BLaER1 (cell line): ENCODE data around the gene COPA.
A peak's percentile ranks its signal among the peaks of the same experiment; 100 is the strongest.

Experiments
- H3K27ac ChIP-seq: shearing (Covaris generic); formaldehyde crosslinking; 2 replicates; pipeline ENCODE4 v1.8.1; 2022
- H3K27me3 ChIP-seq: shearing (Covaris generic); formaldehyde crosslinking; 2 replicates; pipeline ENCODE4 v1.8.1; 2022
- H3K36me3 ChIP-seq: shearing (Covaris generic); formaldehyde crosslinking; 2 replicates; pipeline ENCODE4 v1.8.1; 2022
- H3K4me1 ChIP-seq: shearing (Covaris generic); formaldehyde crosslinking; 2 replicates; pipeline ENCODE4 v1.8.1; 2022
- H3K4me2 ChIP-seq: shearing (Covaris generic); formaldehyde crosslinking; 2 replicates; pipeline ENCODE4 v1.8.1; 2022
- H3K4me3 ChIP-seq: shearing (Covaris generic); formaldehyde crosslinking; 2 replicates; pipeline ENCODE4 v1.8.1; 2022
- H3K9ac ChIP-seq: shearing (Covaris generic); formaldehyde crosslinking; 2 replicates; pipeline ENCODE4 v1.8.1; 2022
- H3K9me3 ChIP-seq: shearing (Covaris generic); formaldehyde crosslinking; 2 replicates; pipeline ENCODE4 v1.8.1; 2022
- H4K20me1 ChIP-seq: shearing (Covaris generic); formaldehyde crosslinking; 2 replicates; pipeline ENCODE4 v1.8.1; 2022
- Cebpa-rat ChIP-seq: shearing (Covaris generic); IDR thresholded peaks from 2 replicates; pipeline ENCODE4 v1.8.1; 2022

COPA gene

DNA sequence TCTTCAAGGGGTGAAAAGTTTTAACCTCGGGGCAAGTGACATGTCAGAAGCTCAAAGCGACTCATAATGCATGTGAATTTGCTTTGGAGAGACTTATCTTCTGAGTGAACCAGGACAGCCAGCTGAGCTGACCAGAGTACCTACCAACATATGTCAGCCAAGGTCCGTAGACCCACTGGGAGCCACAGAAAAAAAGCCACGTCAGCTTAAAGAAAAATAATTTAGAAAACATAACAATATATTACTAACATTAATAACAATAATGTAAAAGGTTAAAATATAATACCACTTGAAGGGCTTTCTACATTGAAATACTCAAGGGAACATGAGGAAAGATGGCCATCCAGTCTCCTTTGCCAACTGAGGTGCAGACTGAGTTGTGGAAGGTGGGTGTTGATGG lies 65.1 kb downstream of the COPA start:
- H3K27ac ChIP-seq, result no peak overlapping the region
- H3K4me2 ChIP-seq, result no peak overlapping the region
- no peak overlapping the region for H3K4me3 ChIP-seq
- no peaks in the 10 kb centered on the region for H3K27me3 ChIP-seq
- no peak overlapping the region for H3K9ac ChIP-seq
- H3K36me3 ChIP-seq, result peaks cover 71% of the 10 kb centered on the region
- H3K9me3 ChIP-seq, result no peaks in the 10 kb centered on the region
- H3K4me1 ChIP-seq, result no peaks in the 10 kb centered on the region
- H4K20me1 ChIP-seq, result no peaks in the 10 kb centered on the region
- TF ChIP-seq Cebpa-rat, result no peak

DNA sequence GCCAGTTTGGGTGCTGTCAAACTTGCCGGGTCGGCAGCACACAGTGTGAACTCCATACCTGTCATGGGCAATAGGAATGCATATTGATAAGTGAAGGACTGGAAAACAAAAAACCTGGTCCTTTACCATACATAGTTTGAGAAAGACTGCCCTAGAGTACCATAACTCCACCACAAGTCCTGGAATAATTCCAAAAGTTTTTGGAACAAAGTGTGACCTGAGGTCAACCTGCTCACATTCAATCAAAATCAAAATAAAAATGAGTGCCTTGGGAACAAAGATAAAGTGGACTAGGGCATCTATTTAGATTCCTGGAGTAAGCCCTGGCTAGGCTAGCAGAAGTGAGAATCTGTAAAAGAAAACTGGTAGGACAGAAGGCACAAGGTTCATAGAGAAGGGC lies 65.7 kb downstream of the COPA start:
- Histone ChIP-seq H4K20me1 (no peaks in the 10 kb centered on the region), H3K27me3 (no peaks in the 10 kb centered on the region), H3K4me1 (no peaks in the 10 kb centered on the region), H3K36me3 (peaks cover 64% of the 10 kb centered on the region), H3K9me3 (no peaks in the 10 kb centered on the region), H3K4me2 (no peak overlapping the region), H3K27ac (no peak overlapping the region), H3K9ac (no peak overlapping the region), H3K4me3 (no peak overlapping the region)
- TF ChIP-seq Cebpa-rat, result no peak

DNA sequence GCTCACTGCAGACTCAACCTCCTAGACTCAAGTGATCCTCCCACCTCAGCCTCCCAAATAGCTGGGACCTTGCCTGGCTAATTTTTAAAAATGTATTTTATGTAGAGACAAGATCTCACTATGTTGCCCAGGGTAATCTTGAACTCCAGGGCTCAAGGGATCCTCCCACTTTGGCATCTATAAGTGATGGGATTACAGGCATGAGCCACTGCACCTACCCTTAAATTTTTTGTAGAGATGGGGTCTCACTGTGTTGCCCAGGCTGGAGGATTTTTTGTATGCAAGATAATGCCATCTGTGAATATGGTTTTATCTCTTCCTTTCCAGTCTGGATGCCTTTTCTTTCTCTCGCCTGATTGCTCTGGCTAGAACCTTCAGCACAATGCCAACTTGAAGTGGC lies 72.0 kb downstream of the COPA start:
- Histone ChIP-seq H3K9ac (no peak overlapping the region), H3K4me1 (peaks cover 10% of the 10 kb centered on the region), H3K9me3 (no peaks in the 10 kb centered on the region), H4K20me1 (no peaks in the 10 kb centered on the region), H3K36me3 (0 out of 2 replicates have a peak, but pooled peaks cover 2% of the 10 kb centered on the region), H3K4me3 (no peak overlapping the region), H3K4me2 (no peak overlapping the region), H3K27me3 (no peaks in the 10 kb centered on the region), H3K27ac (no peak overlapping the region)
- TF ChIP-seq Cebpa-rat, result no peak

DNA sequence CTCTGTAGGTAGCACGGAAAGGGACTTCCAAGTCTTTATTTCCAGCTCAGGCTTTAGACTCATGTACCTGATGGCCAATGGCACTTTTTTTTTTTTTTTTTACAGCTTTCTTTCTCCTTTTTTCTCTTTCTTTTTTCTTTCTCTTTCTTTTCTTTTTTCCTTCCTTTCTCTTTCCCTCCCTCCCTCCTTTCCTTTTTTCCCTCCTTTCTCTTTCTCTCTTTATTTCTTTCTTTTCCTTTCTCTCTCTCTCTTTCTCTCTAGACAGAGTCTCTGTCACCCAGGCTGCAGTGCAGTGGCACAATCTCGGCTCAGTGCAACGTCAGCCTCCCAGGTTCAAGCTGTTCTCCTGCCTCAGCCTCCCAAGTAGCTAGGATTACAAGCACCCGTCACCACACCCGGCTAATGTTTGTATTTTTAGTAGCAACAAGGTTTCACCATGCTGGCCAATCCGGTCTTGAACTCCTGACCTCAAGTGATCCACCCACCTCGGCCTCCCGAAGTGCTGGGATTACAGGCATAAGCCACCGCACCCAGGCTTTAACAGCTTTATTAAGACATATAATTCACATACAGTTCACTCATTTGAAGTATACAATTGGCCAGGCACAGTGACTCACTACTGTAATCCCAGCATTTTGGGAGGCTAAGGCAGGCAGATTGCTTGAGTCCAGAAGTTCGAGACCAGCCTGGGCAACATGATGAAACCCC lies 75.6 kb downstream of the COPA start:
- H3K27ac ChIP-seq, result no peak overlapping the region
- H4K20me1 ChIP-seq, result no peaks in the 10 kb centered on the region
- TF ChIP-seq Cebpa-rat, result no peak

DNA sequence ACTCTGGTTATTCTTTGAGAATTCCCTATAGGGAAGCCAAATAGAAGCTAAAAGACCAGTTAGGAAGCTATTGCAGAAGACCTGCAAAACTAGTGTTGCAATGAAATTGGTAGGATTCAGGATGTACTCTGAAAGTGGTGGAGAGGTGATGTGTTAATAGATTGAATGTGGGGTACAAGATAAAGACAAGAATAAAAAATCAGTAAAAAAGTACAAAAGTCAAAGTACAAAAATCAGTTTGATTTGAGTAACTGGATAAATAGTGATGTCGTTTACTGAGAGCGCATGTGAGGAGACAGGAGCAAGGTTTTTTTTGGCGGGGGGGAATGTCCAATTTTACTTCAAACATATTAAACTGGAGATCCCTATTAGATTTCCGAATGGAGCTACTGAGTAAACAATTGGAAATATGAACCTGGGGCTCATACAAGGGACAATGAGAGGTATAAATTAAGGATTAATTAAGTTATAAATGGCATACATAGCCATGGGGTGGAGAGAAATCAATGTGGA lies 78.2 kb downstream of the COPA start:
- no peak overlapping the region for H3K4me2 ChIP-seq
- H3K36me3 ChIP-seq, result no peaks in the 10 kb centered on the region
- no peak overlapping the region for H3K4me3 ChIP-seq
- H3K9me3 ChIP-seq, result no peaks in the 10 kb centered on the region
- no peak overlapping the region for H3K27ac ChIP-seq
- H3K9ac ChIP-seq, result no peak overlapping the region
- no peak for TF ChIP-seq Cebpa-rat
- no peaks in the 10 kb centered on the region for H4K20me1 ChIP-seq
- H3K4me1 ChIP-seq, result peaks cover 38% of the 10 kb centered on the region
- H3K27me3 ChIP-seq, result no peaks in the 10 kb centered on the region

More for the DNA sequence above, 75.6 kb downstream of the COPA start:
- H3K36me3 ChIP-seq, result no peaks in the 10 kb centered on the region
- no peaks in the 10 kb centered on the region for H3K27me3 ChIP-seq
- H3K4me3 ChIP-seq, result no peak overlapping the region
- peaks cover 24% of the 10 kb centered on the region for H3K4me1 ChIP-seq
- no peaks in the 10 kb centered on the region for H3K9me3 ChIP-seq
- H3K4me2 ChIP-seq, result no peak overlapping the region
- H3K9ac ChIP-seq, result no peak overlapping the region

DNA sequence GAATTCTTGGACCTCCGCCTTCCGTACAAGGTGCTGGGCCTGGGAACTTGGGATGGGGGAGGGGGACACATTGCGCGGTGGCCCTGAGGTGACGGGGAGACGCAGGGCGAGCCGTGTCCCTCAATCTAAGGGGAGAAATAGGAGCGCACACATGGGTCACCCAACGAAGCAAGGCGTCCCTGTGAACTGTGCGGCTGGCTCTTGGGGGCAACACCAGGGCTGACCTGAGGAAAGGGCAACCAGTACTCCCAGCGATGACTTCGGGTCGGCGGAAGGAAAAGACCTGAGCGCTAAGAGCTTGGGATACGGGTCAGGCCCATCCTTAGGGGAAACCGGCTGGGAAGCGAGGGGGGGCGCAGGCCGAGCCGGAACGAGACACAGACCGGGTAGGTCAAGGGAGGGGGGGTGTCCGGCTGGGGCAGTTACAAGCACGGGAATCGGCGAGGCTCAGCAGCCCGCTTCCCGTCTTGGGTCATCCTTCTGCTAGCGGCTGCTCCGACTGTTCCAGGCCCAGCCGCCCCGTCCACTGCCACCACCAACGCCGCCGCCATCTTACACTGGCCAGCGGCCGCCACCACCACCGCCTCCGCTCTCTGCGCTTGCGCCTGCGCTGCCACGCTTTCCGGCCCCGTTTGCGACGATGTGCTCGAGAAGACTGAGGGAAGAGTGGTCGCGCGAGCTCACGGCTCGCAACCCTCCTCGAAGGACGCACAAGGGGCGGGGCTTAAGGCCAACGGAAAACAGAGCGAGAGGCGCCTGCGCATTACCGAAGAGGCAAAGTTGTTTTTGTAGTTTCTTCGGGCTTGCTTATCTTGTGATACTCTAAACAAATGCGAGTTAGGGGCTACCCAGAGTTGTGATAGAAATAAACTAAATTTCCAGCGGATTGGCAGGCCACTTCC lies 80.9 kb downstream of the COPA start, which contains the start of gene DCAF8:
Gene DCAF8 (minus strand): TSS at position 657 of the 902 bp plus-strand sequence. CDS start 18,541 bp downstream, outside the sequence.
- peaks cover 14% of the 10 kb centered on the region for H4K20me1 ChIP-seq
- H3K4me1 ChIP-seq, result peaks cover 58% of the 10 kb centered on the region
- H3K4me3 ChIP-seq, result peak within 1 kb of the TSS; percentile 93
- H3K9me3 ChIP-seq, result no peaks in the 10 kb centered on the region
- H3K36me3 ChIP-seq, result peaks cover 20% of the 10 kb centered on the region
- TF ChIP-seq Cebpa-rat, result no peak
- peak within 1 kb of the TSS; percentile 97 for H3K27ac ChIP-seq
- H3K4me2 ChIP-seq, result peak within 1 kb of the TSS; percentile 87
- H3K9ac ChIP-seq, result peak within 1 kb of the TSS; percentile 98
- no peaks in the 10 kb centered on the region for H3K27me3 ChIP-seq

DNA sequence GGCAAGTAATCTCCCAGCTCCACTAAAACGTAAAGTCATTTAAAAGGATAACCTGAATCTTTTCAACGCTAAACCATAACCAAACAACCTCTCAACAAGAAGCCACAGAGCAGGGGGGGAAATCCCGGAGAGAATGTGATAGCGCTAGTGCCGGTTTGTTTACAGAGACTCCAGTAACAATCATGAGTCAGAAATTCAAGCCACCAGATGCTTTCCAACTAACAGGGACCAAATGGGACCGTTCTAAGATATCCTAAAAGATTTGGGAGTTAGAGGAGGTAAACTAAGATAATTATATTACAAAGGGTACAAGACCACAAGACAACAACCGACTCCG lies 81.5 kb downstream of the COPA start:
- Histone ChIP-seq H3K27ac (peak overlapping the region; percentile 97), H3K9ac (peak overlapping the region; percentile 98), H3K36me3 (peaks cover 20% of the 10 kb centered on the region), H4K20me1 (peaks cover 20% of the 10 kb centered on the region), H3K4me3 (peak overlapping the region; percentile 93), H3K4me1 (peaks cover 53% of the 10 kb centered on the region), H3K27me3 (no peaks in the 10 kb centered on the region), H3K4me2 (peak overlapping the region; percentile 82), H3K9me3 (no peaks in the 10 kb centered on the region)
- TF ChIP-seq Cebpa-rat, result no peak

DNA sequence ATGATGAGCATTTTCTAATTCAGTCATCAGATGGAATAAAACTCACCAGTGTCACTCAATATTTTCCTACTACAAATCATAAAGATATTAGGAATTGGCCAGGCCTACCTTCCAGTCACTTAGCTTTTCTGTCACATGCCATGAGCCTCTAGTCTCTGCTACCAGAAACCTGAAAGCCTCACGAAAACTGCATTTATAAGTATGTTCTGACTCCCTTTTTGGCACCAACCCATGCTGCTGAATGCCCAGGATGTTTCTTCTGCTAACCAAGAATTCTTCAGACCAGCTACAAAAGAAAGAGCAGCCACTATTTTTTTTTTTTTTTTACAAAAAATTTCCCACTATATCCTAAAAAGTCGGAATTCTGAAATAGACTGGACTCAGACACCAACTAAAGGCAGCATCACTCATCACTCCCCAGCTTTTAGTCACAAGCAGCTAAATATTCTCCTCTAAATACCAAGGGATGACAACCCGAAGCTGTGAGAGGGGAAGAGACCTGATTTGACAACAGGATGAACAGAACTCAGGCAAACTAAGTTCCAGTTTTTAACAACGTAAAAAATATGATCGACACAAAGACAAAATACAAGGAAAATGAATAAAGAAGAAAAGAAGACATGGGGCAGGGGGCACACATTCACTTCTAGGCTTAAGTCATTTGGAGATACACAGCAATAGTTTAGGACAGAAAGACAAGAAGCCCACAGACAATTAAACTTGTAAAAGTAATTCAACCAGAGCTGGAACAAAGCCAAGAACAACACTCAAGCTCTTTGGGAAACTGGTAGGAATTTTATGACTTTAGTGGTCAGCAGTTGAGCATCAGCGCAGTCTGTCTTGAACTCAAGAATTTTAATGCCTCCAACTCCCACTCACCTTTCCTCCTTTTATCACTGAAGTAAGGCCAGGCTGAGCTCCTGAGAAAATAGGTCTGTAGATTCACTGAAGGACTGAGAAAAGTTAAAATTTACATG lies 82.4 kb downstream of the COPA start:
- peak overlapping the region; percentile 98 for H3K9ac ChIP-seq
- no peak for TF ChIP-seq Cebpa-rat

DNA sequence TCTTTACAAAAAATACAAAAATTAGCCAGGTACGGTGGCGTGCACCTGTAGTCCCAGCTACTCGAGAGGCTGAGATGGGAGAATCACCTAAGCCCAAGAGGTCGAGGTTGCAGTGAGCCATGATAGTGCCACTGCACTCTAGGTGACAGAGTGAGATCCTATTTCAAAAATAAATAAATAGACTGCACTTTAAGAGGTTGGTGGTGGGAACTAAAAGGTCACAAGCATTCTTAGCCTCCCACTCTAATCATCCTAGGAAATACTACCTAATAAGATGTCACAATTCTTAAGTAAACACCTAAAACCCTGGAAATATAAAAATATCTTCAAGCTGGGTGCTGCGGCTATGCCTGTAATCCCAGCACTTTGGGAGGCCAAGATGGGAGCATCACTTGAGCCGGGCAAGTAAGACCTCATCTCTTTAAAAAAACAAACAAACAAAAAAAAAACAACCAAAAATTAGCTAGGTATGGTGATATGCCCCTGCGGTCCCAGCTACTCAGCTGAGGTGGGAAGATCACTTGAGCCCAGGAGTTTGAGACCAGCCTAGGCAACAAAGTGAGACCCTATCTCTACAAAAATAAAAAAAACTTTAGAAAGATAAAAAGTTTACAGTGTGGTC lies 84.8 kb downstream of the COPA start:
- Histone ChIP-seq H3K27ac (no peak overlapping the region), H3K4me2 (no peak overlapping the region; the same call in 1 of the 2 replicates), H3K36me3 (peaks cover 46% of the 10 kb centered on the region), H3K4me1 (peaks cover 41% of the 10 kb centered on the region), H3K27me3 (no peaks in the 10 kb centered on the region), H3K9ac (no peak overlapping the region), H3K9me3 (no peaks in the 10 kb centered on the region), H4K20me1 (peaks cover 44% of the 10 kb centered on the region), H3K4me3 (no peak overlapping the region)
- no peak for TF ChIP-seq Cebpa-rat

More for the DNA sequence above, 82.4 kb downstream of the COPA start:
- no peaks in the 10 kb centered on the region for H3K27me3 ChIP-seq
- H3K4me3 ChIP-seq, result peak overlapping the region; percentile 93
- no peaks in the 10 kb centered on the region for H3K9me3 ChIP-seq
- peaks cover 45% of the 10 kb centered on the region for H3K4me1 ChIP-seq
- peak overlapping the region; percentile 97; the same call in 1 of the 2 replicates for H3K27ac ChIP-seq
- H3K36me3 ChIP-seq, result peaks cover 22% of the 10 kb centered on the region
- peak overlapping the region; percentile 82 for H3K4me2 ChIP-seq
- H4K20me1 ChIP-seq, result peaks cover 25% of the 10 kb centered on the region
